Measurements from ENCODE around the gene TNNC1. TPM values are rescaled to one million over a fixed set of nuclear protein-coding genes. Genes with fewer than 3 reads are reported as not detected.
A peak's percentile ranks its signal among the peaks of the same experiment; 100 is the strongest.

TNNC1 gene
- total RNA-seq, 1 donor from 2014 or later: 12.4 TPM

- no peak for DNase-seq (ENCODE audit: low read depth)
- TF ChIP-seq, protein P1, sequence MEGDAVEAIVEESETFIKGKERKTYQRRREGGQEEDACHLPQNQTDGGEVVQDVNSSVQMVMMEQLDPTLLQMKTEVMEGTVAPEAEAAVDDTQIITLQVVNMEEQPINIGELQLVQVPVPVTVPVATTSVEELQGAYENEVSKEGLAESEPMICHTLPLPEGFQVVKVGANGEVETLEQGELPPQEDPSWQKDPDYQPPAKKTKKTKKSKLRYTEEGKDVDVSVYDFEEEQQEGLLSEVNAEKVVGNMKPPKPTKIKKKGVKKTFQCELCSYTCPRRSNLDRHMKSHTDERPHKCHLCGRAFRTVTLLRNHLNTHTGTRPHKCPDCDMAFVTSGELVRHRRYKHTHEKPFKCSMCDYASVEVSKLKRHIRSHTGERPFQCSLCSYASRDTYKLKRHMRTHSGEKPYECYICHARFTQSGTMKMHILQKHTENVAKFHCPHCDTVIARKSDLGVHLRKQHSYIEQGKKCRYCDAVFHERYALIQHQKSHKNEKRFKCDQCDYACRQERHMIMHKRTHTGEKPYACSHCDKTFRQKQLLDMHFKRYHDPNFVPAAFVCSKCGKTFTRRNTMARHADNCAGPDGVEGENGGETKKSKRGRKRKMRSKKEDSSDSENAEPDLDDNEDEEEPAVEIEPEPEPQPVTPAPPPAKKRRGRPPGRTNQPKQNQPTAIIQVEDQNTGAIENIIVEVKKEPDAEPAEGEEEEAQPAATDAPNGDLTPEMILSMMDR (IDR thresholded peaks at IDR 0.05; ENCODE audit: insufficient read depth, low read depth, low read length): no peak
- TF ChIP-seq EZH2 (IDR thresholded peaks at IDR 0.05; ENCODE audit: insufficient read depth, low read length): no peak
- Histone ChIP-seq H3K4me3 (ENCODE audit: insufficient read depth, low read depth, low read length) (no peak overlapping the region), H4K20me1 (ENCODE audit: insufficient read depth, low read length) (peaks cover 41% of the 10 kb centered on the region), H3K27me3 (ENCODE audit: insufficient read depth, low read length) (no peaks in the 10 kb centered on the region), H3K4me2 (ENCODE audit: low read length) (no peak overlapping the region), H3K36me3 (ENCODE audit: insufficient read depth, low read length) (peaks cover 26% of the 10 kb centered on the region), H2AFZ (ENCODE audit: low read depth, low read length) (no peak overlapping the region), H3K4me1 (ENCODE audit: insufficient read depth, low read length) (peaks cover 6% of the 10 kb centered on the region), H3K27ac (ENCODE audit: low read depth, low read length) (no peak overlapping the region), H3K9ac (ENCODE audit: low read length) (no peak overlapping the region), H3K79me2 (ENCODE audit: insufficient read depth, low read length) (no peaks in the 10 kb centered on the region), H3K9me3 (ENCODE audit: insufficient read depth, low read depth, low read length) (no peaks in the 10 kb centered on the region)
- no peaks in the 10 kb centered on the region for H3K27me3 Mint-ChIP-seq (ENCODE audit: low read depth, unreplicated experiment)
- no peak overlapping the region for H3K27ac Mint-ChIP-seq (ENCODE audit: unreplicated experiment)
- peaks cover 24% of the 10 kb centered on the region for H3K36me3 Mint-ChIP-seq (ENCODE audit: low read depth, unreplicated experiment)
- no peak for FAIRE-seq
- no peak overlapping the region for H3K4me3 Mint-ChIP-seq (ENCODE audit: unreplicated experiment)
- H3K9me3 Mint-ChIP-seq (ENCODE audit: unreplicated experiment): no peaks in the 10 kb centered on the region
- H3K4me1 Mint-ChIP-seq (ENCODE audit: low read depth, unreplicated experiment): peaks cover 11% of the 10 kb centered on the region
These were observed 31.0 kb upstream of the TNNC1 start for GRCh38 chr3:52484680-52485461.

DNA sequence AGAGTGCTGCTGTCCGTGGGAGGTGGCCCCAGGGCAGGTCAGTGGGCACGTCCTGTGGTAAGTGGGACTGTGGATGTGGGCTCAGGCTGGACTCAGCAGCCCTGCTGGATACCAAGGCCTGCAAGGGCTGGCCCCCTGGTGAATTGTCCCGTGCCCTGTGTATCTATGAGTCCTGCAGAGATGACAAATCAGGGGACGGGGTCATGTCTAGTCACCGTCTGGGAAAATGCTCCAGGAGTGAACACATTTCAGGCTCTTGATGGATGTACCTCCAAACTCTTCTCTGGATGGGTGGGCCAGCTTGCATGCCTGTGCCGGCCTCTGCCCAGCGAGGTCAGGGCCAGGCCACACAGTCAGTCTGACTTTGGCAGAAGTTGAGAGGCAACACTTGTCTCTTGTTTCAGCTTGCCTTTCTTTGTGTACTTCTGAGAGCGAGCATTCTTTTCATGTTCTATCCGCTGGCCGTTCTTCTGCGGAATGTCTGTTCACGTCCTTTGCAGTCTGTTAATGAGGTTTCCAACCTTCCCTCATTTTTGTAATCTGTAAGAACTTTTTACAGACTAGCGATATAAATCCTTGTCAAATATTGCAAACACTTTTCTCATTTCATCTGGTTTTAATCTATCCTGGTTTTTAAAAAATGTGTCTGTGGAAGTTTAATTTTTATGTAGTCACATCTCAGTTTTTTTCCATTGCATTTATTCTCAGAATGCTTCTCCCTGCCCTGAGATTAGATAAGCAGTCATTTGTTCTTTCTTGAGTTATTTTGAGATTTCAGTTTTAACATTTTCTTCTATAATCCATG, 29.9 kb upstream of the TNNC1 start:
- H3K4me3 ChIP-seq (ENCODE audit: insufficient read depth, low read depth, low read length): no peak overlapping the region
- FAIRE-seq (no peak), DNase-seq (ENCODE audit: low read depth) (peak; percentile 58)
- Mint-ChIP-seq H3K9me3 (ENCODE audit: unreplicated experiment) (no peaks in the 10 kb centered on the region), H3K4me3 (ENCODE audit: unreplicated experiment) (peak overlapping the region; percentile 20), H3K27me3 (ENCODE audit: low read depth, unreplicated experiment) (no peaks in the 10 kb centered on the region), H3K27ac (ENCODE audit: unreplicated experiment) (peak overlapping the region; percentile 85), H3K4me1 (ENCODE audit: low read depth, unreplicated experiment) (peaks cover 11% of the 10 kb centered on the region), H3K36me3 (ENCODE audit: low read depth, unreplicated experiment) (peaks cover 27% of the 10 kb centered on the region)
- peaks cover 24% of the 10 kb centered on the region for H3K36me3 ChIP-seq (ENCODE audit: insufficient read depth, low read length)
- no peak for TF ChIP-seq EZH2 (IDR thresholded peaks at IDR 0.05; ENCODE audit: insufficient read depth, low read length)
- TF ChIP-seq, protein P1 (IDR thresholded peaks at IDR 0.05; ENCODE audit: insufficient read depth, low read depth, low read length): no peak
- no peak overlapping the region for H2AFZ ChIP-seq (ENCODE audit: low read depth, low read length)
- H3K27ac ChIP-seq (ENCODE audit: low read depth, low read length): no peak overlapping the region
- H3K4me2 ChIP-seq (ENCODE audit: low read length): no peak overlapping the region
- H3K4me1 ChIP-seq (ENCODE audit: insufficient read depth, low read length): peaks cover 6% of the 10 kb centered on the region
- H3K27me3 ChIP-seq (ENCODE audit: insufficient read depth, low read length): no peaks in the 10 kb centered on the region
- peaks cover 41% of the 10 kb centered on the region for H4K20me1 ChIP-seq (ENCODE audit: insufficient read depth, low read length)
- no peaks in the 10 kb centered on the region for H3K9me3 ChIP-seq (ENCODE audit: insufficient read depth, low read depth, low read length)
- H3K9ac ChIP-seq (ENCODE audit: low read length): no peak overlapping the region
- H3K79me2 ChIP-seq (ENCODE audit: insufficient read depth, low read length): no peaks in the 10 kb centered on the region

All from astrocyte (in vitro differentiated cells and primary cell).